ENCODE measurements around the gene TTC3. TPM values are rescaled to one million over a fixed set of nuclear protein-coding genes. Genes with fewer than 3 reads are reported as not detected.

TTC3 gene
- total RNA-seq, 1 donor from 2014 or later = 255 TPM

- no peak for DNase-seq (ENCODE audit: low spot score, unreplicated experiment)
- no peak overlapping the region for H3K27ac Mint-ChIP-seq
- H3K4me1 Mint-ChIP-seq (ENCODE audit: low read depth) = peaks cover 12% of the 10 kb centered on the region
- H3K36me3 Mint-ChIP-seq (ENCODE audit: insufficient read depth) = peaks cover 41% of the 10 kb centered on the region
- no peak overlapping the region for H3K4me3 Mint-ChIP-seq (ENCODE audit: low read depth)
- no peaks in the 10 kb centered on the region for H3K9me3 Mint-ChIP-seq (ENCODE audit: low read depth)
- TF ChIP-seq CTCF (IDR thresholded peaks at IDR 0.05; ENCODE audit: unreplicated experiment) = no peak
- peaks cover 22% of the 10 kb centered on the region for H3K27me3 Mint-ChIP-seq
Observed at GRCh38 chr21:37232274-37233018, 159.4 kb downstream of the TTC3 start.

GRCh38 chr21:37233551-37234146 lies 160.6 kb downstream of the TTC3 start:
- TF ChIP-seq CTCF (IDR thresholded peaks at IDR 0.05; ENCODE audit: unreplicated experiment) = no peak
- peaks cover 22% of the 10 kb centered on the region for H3K27me3 Mint-ChIP-seq
- H3K9me3 Mint-ChIP-seq (ENCODE audit: low read depth) = no peaks in the 10 kb centered on the region
- DNase-seq (ENCODE audit: low spot score, unreplicated experiment) = no peak
- peaks cover 33% of the 10 kb centered on the region for H3K36me3 Mint-ChIP-seq (ENCODE audit: insufficient read depth)
- H3K4me3 Mint-ChIP-seq (ENCODE audit: low read depth) = no peak overlapping the region
- peaks cover 12% of the 10 kb centered on the region for H3K4me1 Mint-ChIP-seq (ENCODE audit: low read depth)
- H3K27ac Mint-ChIP-seq = no peak overlapping the region

GRCh38 chr21:37237346-37237745 lies 164.3 kb downstream of the TTC3 start:
- no peak for TF ChIP-seq CTCF (IDR thresholded peaks at IDR 0.05; ENCODE audit: unreplicated experiment)
- H3K9me3 Mint-ChIP-seq (ENCODE audit: low read depth) = no peaks in the 10 kb centered on the region
- H3K36me3 Mint-ChIP-seq (ENCODE audit: insufficient read depth) = peaks cover 20% of the 10 kb centered on the region
- no peak for DNase-seq (ENCODE audit: low spot score, unreplicated experiment)
- H3K27ac Mint-ChIP-seq = no peak overlapping the region
- peaks cover 9% of the 10 kb centered on the region for H3K27me3 Mint-ChIP-seq
- H3K4me1 Mint-ChIP-seq (ENCODE audit: low read depth) = no peaks in the 10 kb centered on the region
- no peak overlapping the region for H3K4me3 Mint-ChIP-seq (ENCODE audit: low read depth)

GRCh38 chr21:37237764-37238163 lies 164.7 kb downstream of the TTC3 start:
- H3K27me3 Mint-ChIP-seq = peaks cover 5% of the 10 kb centered on the region
- H3K9me3 Mint-ChIP-seq (ENCODE audit: low read depth) = no peaks in the 10 kb centered on the region
- H3K36me3 Mint-ChIP-seq (ENCODE audit: insufficient read depth) = peaks cover 16% of the 10 kb centered on the region
- no peak overlapping the region for H3K4me3 Mint-ChIP-seq (ENCODE audit: low read depth)
- no peak for TF ChIP-seq CTCF (IDR thresholded peaks at IDR 0.05; ENCODE audit: unreplicated experiment)
- H3K27ac Mint-ChIP-seq = peak overlapping the region; percentile 60
- no peaks in the 10 kb centered on the region for H3K4me1 Mint-ChIP-seq (ENCODE audit: low read depth)
- DNase-seq (ENCODE audit: low spot score, unreplicated experiment) = no peak

- H3K9me3 Mint-ChIP-seq (ENCODE audit: low read depth) = no peaks in the 10 kb centered on the region
- TF ChIP-seq CTCF (IDR thresholded peaks at IDR 0.05; ENCODE audit: unreplicated experiment) = no peak
- H3K36me3 Mint-ChIP-seq (ENCODE audit: insufficient read depth) = peaks cover 10% of the 10 kb centered on the region
- H3K27ac Mint-ChIP-seq = no peak overlapping the region
- DNase-seq (ENCODE audit: low spot score, unreplicated experiment) = no peak
- H3K27me3 Mint-ChIP-seq = no peaks in the 10 kb centered on the region
- peaks cover 8% of the 10 kb centered on the region for H3K4me1 Mint-ChIP-seq (ENCODE audit: low read depth)
- H3K4me3 Mint-ChIP-seq (ENCODE audit: low read depth) = no peak overlapping the region
Observed at GRCh38 chr21:37240978-37241377, 167.9 kb downstream of the TTC3 start.

Measured in progenitor cell of endocrine pancreas (in vitro differentiated cells).